Neural cell (in vitro differentiated cells): ENCODE results near the gene LRCOL1.

Source experiments
- CTCF ChIP-seq: fragments of 450-650 bp; IDR thresholded peaks from 2 replicates; pipeline ENCODE4 v1.5.1; 2014; ENCODE audit warnings: antibody characterized with exemption, mild to moderate bottlenecking, moderate library complexity; ENCODE audit not compliant: poor library complexity, severe bottlenecking
- EZH2 ChIP-seq: fragments of 200-600, 300-800 bp; shearing (Covaris generic), sonication (generic); IDR thresholded peaks from 2 replicates; pipeline ENCODE4 v1.6.1; 2014; ENCODE audit warnings: antibody characterized with exemption, low read length, borderline replicate concordance, mild to moderate bottlenecking; ENCODE audit not compliant: insufficient read depth, poor library complexity, severe bottlenecking
- POLR2AphosphoS5 ChIP-seq: IDR thresholded peaks from 2 replicates; pipeline ENCODE4 v1.6.1; 2012
- REST ChIP-seq: IDR thresholded peaks from 2 replicates; pipeline ENCODE4 v1.6.1; 2012; ENCODE audit warnings: borderline replicate concordance

GRCh38 chr12:132641811-132642650 lies 31.6 kb upstream of the LRCOL1 start:
- TF ChIP-seq EZH2 (no peak), POLR2AphosphoS5 (no peak), REST (no peak), CTCF (no peak)
